GM19099 (cell line): ENCODE measurements around the gene PSMD13.
A peak's percentile ranks its signal among the peaks of the same experiment; 100 is the strongest.

Source experiments
- POLR2A ChIP-seq: IDR thresholded peaks from 3 replicates; pipeline ENCODE4 v1.6.1; 2011; ENCODE audit warnings: low read depth; ENCODE audit not compliant: insufficient read length; ENCODE audit errors: extremely low read depth

Gene PSMD13

GRCh38 chr11:227824-228379 is 8.9 kb upstream of the PSMD13 start:
- TF ChIP-seq POLR2A = no peak

- TF ChIP-seq POLR2A = no peak
Observed at GRCh38 chr11:230431-230830, 6.3 kb upstream of the PSMD13 start.

GRCh38 chr11:232783-233565 is 3.8 kb upstream of the PSMD13 start:
- TF ChIP-seq POLR2A = no peak

- TF ChIP-seq POLR2A = no peak
Observed at GRCh38 chr11:235180-235579, 1.6 kb upstream of the PSMD13 start.

GRCh38 chr11:235609-235996 is 1.2 kb upstream of the PSMD13 start:
- no peak for TF ChIP-seq POLR2A

DNA sequence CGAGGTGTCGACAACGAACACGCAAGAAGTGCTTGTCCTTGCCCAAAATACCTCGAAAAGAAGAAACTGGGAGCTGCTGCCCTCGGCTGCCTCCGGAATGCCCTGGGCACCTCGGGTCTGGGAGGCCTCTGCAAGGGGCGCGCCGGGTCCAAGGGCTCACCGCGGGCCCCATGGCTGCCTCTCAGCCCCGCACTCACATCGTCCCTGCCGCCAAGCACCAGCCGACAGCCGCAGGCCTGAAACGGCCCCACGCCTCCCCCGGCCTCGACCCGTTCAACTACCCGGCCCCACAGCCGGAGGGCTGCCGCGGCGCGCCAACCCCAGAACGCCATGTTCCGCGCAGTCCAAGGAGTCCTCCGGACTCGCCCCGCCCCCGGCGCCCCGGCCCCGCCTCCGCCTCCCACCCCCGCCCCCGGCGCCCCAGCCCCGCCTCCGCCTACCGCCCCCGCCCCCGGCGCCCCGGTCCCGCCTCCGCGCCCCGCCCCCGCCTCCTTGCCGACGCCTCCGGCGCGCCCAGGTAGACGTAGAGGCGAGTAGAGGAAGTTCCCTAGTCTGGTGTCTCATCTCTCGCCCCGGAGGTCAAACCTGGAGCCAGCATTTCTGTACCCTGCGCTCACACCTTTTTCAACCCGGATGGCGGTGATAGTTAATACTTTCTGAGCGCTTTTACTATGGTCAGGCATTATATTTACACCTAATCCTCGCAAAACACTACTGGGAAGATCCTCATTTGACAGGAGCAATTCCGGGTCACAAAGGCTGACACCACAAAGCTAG is 591 bp upstream of the PSMD13 start, which contains the start of gene SIRT3:
Gene SIRT3 (minus strand): TSS at position 346 of the 777 bp plus-strand sequence. CDS start 14 bp downstream, at position 332.
- TF ChIP-seq POLR2A = peak; percentile 80

DNA sequence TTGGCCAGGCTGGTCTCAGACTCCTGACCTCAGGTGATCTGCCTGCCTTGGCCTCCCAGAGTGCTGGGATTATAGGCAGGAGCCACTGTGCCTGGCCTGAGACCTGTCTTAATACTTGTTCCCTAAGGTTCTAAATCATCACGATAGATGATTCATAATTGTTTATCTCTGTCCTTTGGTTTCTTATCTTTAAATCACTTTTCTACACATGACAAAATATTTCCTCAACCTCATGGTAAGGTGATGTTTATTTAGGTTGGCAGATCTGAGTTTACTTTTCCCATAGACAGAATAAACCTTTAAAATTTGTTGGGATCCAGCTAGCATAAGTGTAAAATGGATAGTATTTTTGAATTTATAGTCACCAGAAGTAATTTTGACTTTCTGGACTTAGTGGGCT is 3.5 kb downstream of the PSMD13 start:
- TF ChIP-seq POLR2A = no peak

GRCh38 chr11:241634-242033 is 4.9 kb downstream of the PSMD13 start:
- TF ChIP-seq POLR2A = no peak

DNA sequence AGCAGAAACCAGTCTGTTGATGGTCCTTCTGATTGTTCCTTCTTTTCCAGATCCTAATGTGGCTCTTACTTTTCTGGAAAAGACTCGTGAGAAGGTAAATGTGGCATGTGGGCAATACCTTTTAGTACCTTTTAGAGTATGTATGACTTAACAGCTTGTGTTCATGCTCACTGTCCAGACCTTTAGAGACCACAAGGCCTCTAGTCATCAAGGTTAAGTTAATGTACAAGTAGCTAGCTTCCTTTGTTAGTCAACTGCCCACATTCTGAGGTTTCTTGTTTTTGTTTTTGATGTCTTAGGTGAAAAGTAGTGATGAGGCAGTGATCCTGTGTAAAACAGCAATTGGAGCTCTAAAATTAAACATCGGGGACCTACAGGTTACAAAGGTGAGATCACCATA is 7.6 kb downstream of the PSMD13 start:
- no peak for TF ChIP-seq POLR2A

DNA sequence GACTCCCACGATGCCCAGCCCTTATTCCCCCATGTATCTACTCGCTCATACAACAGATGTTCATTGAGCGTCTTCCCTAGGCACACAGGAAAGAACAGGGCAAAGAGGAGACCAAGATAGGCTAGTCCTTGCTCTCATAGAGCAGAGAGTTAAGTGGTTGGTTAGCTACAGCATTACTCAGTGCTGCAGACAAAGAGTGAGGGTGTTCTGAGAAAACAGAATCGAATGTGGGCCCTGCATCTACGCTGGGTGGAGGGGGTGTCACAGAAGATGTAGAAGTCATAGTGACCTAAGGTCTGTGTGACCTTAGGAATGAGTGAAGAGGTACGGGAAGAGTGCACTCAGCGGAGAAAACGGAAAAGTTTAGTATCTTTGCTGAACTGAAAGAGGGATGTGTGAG is 12.3 kb downstream of the PSMD13 start:
- no peak for TF ChIP-seq POLR2A

GRCh38 chr11:250274-250673 is 13.5 kb downstream of the PSMD13 start:
- no peak for TF ChIP-seq POLR2A

DNA sequence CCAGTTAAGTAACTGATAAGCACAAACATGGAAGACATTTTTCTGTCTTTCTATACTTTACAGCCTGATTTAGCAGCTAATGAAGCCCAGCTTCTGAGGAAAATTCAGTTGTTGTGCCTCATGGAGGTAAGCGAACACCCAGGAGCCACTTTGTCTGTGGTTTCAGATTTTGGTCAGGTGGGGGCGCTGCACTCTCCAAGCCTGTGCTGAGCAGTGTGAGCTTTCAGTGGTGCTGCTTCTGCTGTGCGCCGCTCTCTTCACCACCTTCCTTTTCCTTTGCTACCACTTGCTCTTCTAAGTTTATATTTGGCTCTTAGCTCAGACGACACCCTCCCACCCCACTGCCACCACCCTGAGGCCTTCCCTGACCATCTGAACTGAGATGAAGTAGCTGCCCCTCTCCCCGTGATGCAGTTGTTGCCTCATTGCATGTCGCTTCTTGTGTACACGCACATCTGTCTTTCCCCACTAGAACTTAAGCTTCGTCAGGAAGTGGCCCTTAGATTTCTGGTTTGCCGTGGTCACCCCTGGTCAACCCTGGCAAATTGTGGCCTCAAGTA is 14.0 kb downstream of the PSMD13 start:
- no peak for TF ChIP-seq POLR2A

DNA sequence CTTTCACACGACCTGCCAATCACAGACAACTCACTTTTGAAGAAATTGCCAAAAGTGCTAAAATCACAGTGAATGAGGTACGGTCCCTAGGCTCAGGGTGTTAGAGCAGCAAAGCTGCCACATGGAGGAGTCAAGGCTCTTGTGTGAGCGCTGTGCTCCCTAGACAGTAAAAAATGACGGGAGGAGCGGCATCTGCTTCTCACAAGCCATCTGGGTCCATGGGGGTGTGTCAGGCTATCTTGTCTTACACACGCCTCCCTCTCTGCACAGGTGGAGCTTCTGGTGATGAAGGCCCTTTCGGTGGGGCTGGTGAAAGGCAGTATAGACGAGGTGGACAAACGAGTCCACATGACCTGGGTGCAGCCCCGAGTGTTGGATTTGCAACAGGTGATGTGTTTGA is 14.8 kb downstream of the PSMD13 start:
- TF ChIP-seq POLR2A = no peak

DNA sequence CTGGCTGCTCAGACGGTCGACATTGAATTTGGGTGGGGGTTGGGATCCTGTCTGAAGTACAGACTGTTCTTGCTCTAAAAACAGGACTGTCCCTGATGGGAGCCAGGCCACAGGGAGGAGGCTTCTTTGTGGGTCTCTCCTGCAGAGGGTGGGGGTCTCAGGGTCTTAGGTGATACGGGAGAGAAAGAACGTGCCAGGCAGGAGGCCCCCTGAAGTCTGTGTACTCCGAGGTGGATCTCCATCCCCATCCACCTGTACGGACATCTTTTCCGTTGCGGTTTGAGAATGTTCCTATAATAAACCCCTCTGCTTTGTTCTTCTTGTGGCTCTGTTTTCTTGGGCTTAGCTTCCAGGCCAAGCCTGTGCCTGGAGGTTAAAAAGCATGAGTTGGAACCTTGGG is 15.9 kb downstream of the PSMD13 start:
- TF ChIP-seq POLR2A = no peak

DNA sequence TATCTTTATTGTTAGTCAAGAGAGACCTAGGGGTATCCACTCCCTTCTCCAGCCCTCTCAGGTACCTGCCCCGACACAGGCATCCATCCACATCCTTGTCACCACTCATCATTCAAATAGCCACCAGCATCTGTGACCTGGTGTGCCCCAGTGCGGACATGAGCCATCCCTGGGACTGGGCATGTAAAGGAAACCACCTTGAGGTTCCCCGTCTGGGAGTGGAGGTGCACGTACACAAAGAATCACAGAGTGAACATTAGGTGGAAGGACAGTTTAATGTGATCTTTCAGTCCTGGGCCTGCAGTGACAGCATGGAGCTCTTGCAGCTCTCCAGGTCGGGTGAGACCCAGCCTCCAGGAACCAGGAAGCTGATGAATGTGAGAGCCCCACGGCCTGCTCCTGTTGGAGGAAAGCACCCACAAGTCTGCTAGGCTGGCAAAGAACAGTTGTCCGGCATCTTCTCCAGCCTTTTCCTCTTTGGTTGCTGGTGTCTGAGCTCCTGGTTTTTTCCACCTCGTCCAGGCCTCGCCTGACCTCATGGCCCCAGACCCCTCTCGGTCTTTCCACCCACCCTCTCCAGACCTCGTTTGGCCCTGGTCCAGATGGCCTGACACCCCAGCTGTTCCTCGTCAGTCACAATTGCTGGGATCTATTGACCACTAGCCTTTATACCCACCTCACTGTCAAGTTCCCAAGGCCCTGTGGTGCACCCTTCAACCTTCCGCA is 16.5 kb downstream of the PSMD13 start:
- no peak for TF ChIP-seq POLR2A
